ENCODE data around the gene FAM81A.

DNA sequence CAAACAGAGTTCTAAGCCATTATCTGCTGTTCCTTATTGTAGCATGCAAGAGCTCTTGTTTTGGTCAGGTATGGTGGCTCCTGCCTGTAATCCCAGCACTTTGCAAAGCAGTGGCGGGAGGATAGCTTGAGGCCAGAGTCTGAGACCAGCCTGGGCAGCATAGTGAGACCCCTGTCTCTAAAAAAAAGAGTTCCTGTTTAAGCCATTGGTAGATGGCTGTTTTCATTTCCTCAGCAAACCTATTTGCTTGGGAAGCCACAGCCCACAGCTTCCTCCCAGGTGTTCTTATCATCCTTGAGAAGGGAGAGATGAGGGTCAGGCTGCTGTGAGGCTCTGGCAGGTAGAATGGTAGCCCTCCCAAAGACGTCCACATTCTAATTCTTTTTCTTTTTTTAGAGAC is 24.4 kb upstream of the FAM81A start:
- TF ChIP-seq, protein P1, sequence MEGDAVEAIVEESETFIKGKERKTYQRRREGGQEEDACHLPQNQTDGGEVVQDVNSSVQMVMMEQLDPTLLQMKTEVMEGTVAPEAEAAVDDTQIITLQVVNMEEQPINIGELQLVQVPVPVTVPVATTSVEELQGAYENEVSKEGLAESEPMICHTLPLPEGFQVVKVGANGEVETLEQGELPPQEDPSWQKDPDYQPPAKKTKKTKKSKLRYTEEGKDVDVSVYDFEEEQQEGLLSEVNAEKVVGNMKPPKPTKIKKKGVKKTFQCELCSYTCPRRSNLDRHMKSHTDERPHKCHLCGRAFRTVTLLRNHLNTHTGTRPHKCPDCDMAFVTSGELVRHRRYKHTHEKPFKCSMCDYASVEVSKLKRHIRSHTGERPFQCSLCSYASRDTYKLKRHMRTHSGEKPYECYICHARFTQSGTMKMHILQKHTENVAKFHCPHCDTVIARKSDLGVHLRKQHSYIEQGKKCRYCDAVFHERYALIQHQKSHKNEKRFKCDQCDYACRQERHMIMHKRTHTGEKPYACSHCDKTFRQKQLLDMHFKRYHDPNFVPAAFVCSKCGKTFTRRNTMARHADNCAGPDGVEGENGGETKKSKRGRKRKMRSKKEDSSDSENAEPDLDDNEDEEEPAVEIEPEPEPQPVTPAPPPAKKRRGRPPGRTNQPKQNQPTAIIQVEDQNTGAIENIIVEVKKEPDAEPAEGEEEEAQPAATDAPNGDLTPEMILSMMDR (IDR thresholded peaks at IDR 0.05; ENCODE audit: insufficient read depth, low read length) = no peak
- TF ChIP-seq GABPA (IDR thresholded peaks at IDR 0.05; ENCODE audit: low read depth) = no peak
- no peak for TF ChIP-seq POLR2AphosphoS5 (IDR thresholded peaks at IDR 0.05; ENCODE audit: low read depth)
- TF ChIP-seq, protein P2, sequence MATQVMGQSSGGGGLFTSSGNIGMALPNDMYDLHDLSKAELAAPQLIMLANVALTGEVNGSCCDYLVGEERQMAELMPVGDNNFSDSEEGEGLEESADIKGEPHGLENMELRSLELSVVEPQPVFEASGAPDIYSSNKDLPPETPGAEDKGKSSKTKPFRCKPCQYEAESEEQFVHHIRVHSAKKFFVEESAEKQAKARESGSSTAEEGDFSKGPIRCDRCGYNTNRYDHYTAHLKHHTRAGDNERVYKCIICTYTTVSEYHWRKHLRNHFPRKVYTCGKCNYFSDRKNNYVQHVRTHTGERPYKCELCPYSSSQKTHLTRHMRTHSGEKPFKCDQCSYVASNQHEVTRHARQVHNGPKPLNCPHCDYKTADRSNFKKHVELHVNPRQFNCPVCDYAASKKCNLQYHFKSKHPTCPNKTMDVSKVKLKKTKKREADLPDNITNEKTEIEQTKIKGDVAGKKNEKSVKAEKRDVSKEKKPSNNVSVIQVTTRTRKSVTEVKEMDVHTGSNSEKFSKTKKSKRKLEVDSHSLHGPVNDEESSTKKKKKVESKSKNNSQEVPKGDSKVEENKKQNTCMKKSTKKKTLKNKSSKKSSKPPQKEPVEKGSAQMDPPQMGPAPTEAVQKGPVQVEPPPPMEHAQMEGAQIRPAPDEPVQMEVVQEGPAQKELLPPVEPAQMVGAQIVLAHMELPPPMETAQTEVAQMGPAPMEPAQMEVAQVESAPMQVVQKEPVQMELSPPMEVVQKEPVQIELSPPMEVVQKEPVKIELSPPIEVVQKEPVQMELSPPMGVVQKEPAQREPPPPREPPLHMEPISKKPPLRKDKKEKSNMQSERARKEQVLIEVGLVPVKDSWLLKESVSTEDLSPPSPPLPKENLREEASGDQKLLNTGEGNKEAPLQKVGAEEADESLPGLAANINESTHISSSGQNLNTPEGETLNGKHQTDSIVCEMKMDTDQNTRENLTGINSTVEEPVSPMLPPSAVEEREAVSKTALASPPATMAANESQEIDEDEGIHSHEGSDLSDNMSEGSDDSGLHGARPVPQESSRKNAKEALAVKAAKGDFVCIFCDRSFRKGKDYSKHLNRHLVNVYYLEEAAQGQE (IDR thresholded peaks at IDR 0.05; ENCODE audit: insufficient replicate concordance, low read depth) = no peak
- no peak for TF ChIP-seq SPI1 (IDR thresholded peaks at IDR 0.05; ENCODE audit: borderline replicate concordance, low read depth)

Measured in HL-60 (cell line).